GM11168 (cell line): ENCODE results near the gene MORN1.

Experiments
- in situ Hi-C: fragments of 300-500 bp; cut with MboI; formaldehyde crosslinking; loops from one replicate; pipeline ENCODE4 v1.12.0; 2022; ENCODE audit warnings: low sequenced_read_pairs; ENCODE audit not compliant: unreplicated experiment

The MORN1 gene

GRCh38 chr1:2272686-2273400 is 118.5 kb downstream of the MORN1 start:
- in situ Hi-C loops, result no loop called here

- in situ Hi-C loops, result no loop called here
These were observed 119.3 kb downstream of the MORN1 start for GRCh38 chr1:2271841-2272655.
